HPDE6-E6E7 (cell line): ENCODE data around the gene SULT2B1.
"Not testable (repeated sequence)": the region's sequence is repeated elsewhere in the genome, so short reads cannot be mapped to it uniquely, and the experiment has no call there.

ENCODE experiments used
- DNase-seq: peaks from one replicate; pipeline ENCODE4 v3.0.0; 2011; ENCODE audit warnings: missing footprints; ENCODE audit errors: extremely low spot score

Gene SULT2B1

GRCh38 chr19:48529156-48529555 lies 22.8 kb upstream of the SULT2B1 start:
- no peak for DNase-seq

- no peak for DNase-seq
Observed at GRCh38 chr19:48530066-48530720, 21.8 kb upstream of the SULT2B1 start.

GRCh38 chr19:48530770-48531169 lies 21.2 kb upstream of the SULT2B1 start:
- DNase-seq = no peak

- no peak for DNase-seq
Observed at GRCh38 chr19:48533770-48534169, 18.2 kb upstream of the SULT2B1 start.

GRCh38 chr19:48537541-48537940 lies 14.4 kb upstream of the SULT2B1 start:
- DNase-seq = no peak

GRCh38 chr19:48538057-48538456 lies 13.9 kb upstream of the SULT2B1 start:
- not testable (repeated sequence) for DNase-seq

- DNase-seq = no peak
Observed at GRCh38 chr19:48539503-48540096, 12.4 kb upstream of the SULT2B1 start.

GRCh38 chr19:48540110-48540509 lies 11.9 kb upstream of the SULT2B1 start:
- DNase-seq = no peak

- no peak for DNase-seq
Observed at GRCh38 chr19:48541813-48542212, 10.2 kb upstream of the SULT2B1 start.

- DNase-seq = peak; percentile 94
Observed at GRCh38 chr19:48543121-48543710, 8.8 kb upstream of the SULT2B1 start.

- no peak for DNase-seq
Observed at GRCh38 chr19:48544856-48545750, 6.9 kb upstream of the SULT2B1 start.

- DNase-seq = no peak
Observed at GRCh38 chr19:48547722-48548121, 4.2 kb upstream of the SULT2B1 start.

- no peak for DNase-seq
Observed at GRCh38 chr19:48548253-48548911, 3.6 kb upstream of the SULT2B1 start.

GRCh38 chr19:48549380-48549779 lies 2.6 kb upstream of the SULT2B1 start:
- DNase-seq = no peak

- no peak for DNase-seq
Observed at GRCh38 chr19:48552406-48553322, 692 bp downstream of the SULT2B1 start.

- no peak for DNase-seq
Observed at GRCh38 chr19:48553676-48554384, 1.9 kb downstream of the SULT2B1 start.

GRCh38 chr19:48554385-48555091 lies 2.6 kb downstream of the SULT2B1 start:
- no peak for DNase-seq

- peak; percentile 71 for DNase-seq
Observed at GRCh38 chr19:48556163-48556562, 4.2 kb downstream of the SULT2B1 start.

- DNase-seq = no peak
Observed at GRCh38 chr19:48556825-48557224, 4.9 kb downstream of the SULT2B1 start.
